Osteoblast (primary cell): Measurements from ENCODE around the gene NKX2-2. TPM values are rescaled to one million over a fixed set of nuclear protein-coding genes. Genes with fewer than 3 reads are reported as not detected.

Experiments
- DNase-seq: peaks from one replicate; pipeline ENCODE4 v3.0.0; 2011; ENCODE audit warnings: low spot score, mixed read lengths; ENCODE audit not compliant: insufficient read length; ENCODE audit errors: missing footprints
- H2AFZ ChIP-seq: 2 replicates; pipeline ENCODE4 v1.6.0; 2011; ENCODE audit warnings: mild to moderate bottlenecking, low read length
- H3K27ac ChIP-seq: 2 replicates; pipeline ENCODE4 v1.5.1; 2011; ENCODE audit warnings: mild to moderate bottlenecking, low read depth, low read length, moderate library complexity
- H3K27me3 ChIP-seq: 2 replicates; pipeline ENCODE4 v1.6.0; 2012; ENCODE audit warnings: mild to moderate bottlenecking, control low read depth, inconsistent platforms, low read length, moderate library complexity; ENCODE audit not compliant: insufficient read depth
- H3K36me3 ChIP-seq: 2 replicates; pipeline ENCODE4 v1.5.1; 2011; ENCODE audit warnings: mild to moderate bottlenecking, low read length, control low read depth, moderate library complexity; ENCODE audit not compliant: insufficient read depth
- H3K4me1 ChIP-seq: 2 replicates; pipeline ENCODE4 v1.5.1; 2011; ENCODE audit warnings: mild to moderate bottlenecking, low read length, control low read depth, moderate library complexity; ENCODE audit not compliant: insufficient read depth
- H3K4me2 ChIP-seq: 2 replicates; pipeline ENCODE4 v1.6.0; 2011; ENCODE audit warnings: mild to moderate bottlenecking, low read length; ENCODE audit not compliant: insufficient read depth
- H3K4me3 ChIP-seq: fragments of 200-600 bp; sonication (generic); 3 replicates; pipeline ENCODE4 v1.5.1; 2012; ENCODE audit warnings: mild to moderate bottlenecking, low read length, inconsistent platforms; ENCODE audit not compliant: insufficient read depth
- H3K79me2 ChIP-seq: 2 replicates; pipeline ENCODE4 v1.6.0; 2012; ENCODE audit warnings: mild to moderate bottlenecking, low read length, control low read depth, inconsistent platforms; ENCODE audit not compliant: insufficient read depth
- H3K9me3 ChIP-seq: 2 replicates; pipeline ENCODE4 v1.5.1; 2011; ENCODE audit warnings: low read depth, low read length, control low read depth
- H4K20me1 ChIP-seq: 2 replicates; pipeline ENCODE4 v1.6.0; 2012; ENCODE audit warnings: mild to moderate bottlenecking, low read length, control low read depth; ENCODE audit not compliant: insufficient read depth
- CTCF ChIP-seq: IDR thresholded peaks from 2 replicates; pipeline ENCODE4 v1.5.1; 2011; ENCODE audit warnings: mild to moderate bottlenecking, low read depth, low read length, moderate library complexity; ENCODE audit errors: extremely low read depth
- total RNA-seq: library from RNA; depleted of rRNA; stranded (reverse); fragments of >200 nt; gene quantifications from 2 replicates; pipeline ENCODE4 v1.2.3, GENCODE V29; 2012

NKX2-2 gene
- total RNA-seq, 1 donor = under 0.01 TPM

GRCh38 chr20:21550587-21550986 lies 36.7 kb upstream of the NKX2-2 start:
- Histone ChIP-seq H3K27ac (no peak overlapping the region), H4K20me1 (no peaks in the 10 kb centered on the region), H3K9me3 (no peaks in the 10 kb centered on the region), H3K36me3 (no peaks in the 10 kb centered on the region), H3K4me3 (no peak overlapping the region), H3K4me2 (no peak overlapping the region), H3K27me3 (no peaks in the 10 kb centered on the region), H3K79me2 (no peaks in the 10 kb centered on the region), H2AFZ (no peak overlapping the region), H3K4me1 (no peaks in the 10 kb centered on the region)
- DNase-seq = no peak
- no peak for TF ChIP-seq CTCF

GRCh38 chr20:21548390-21549035 lies 34.6 kb upstream of the NKX2-2 start:
- no peak overlapping the region for H3K4me3 ChIP-seq
- H3K4me1 ChIP-seq = no peaks in the 10 kb centered on the region
- no peaks in the 10 kb centered on the region for H3K9me3 ChIP-seq
- H3K4me2 ChIP-seq = no peak overlapping the region
- H3K27me3 ChIP-seq = no peaks in the 10 kb centered on the region
- no peak for DNase-seq
- TF ChIP-seq CTCF = no peak
- H3K27ac ChIP-seq = no peak overlapping the region
- H2AFZ ChIP-seq = no peak overlapping the region
- H3K79me2 ChIP-seq = no peaks in the 10 kb centered on the region
- no peaks in the 10 kb centered on the region for H3K36me3 ChIP-seq
- no peaks in the 10 kb centered on the region for H4K20me1 ChIP-seq

- Histone ChIP-seq H3K79me2 (no peaks in the 10 kb centered on the region), H3K9me3 (no peaks in the 10 kb centered on the region), H3K4me2 (no peak overlapping the region), H3K27me3 (no peaks in the 10 kb centered on the region), H3K27ac (no peak overlapping the region), H4K20me1 (no peaks in the 10 kb centered on the region), H3K36me3 (no peaks in the 10 kb centered on the region), H3K4me1 (no peaks in the 10 kb centered on the region), H2AFZ (no peak overlapping the region), H3K4me3 (no peak overlapping the region)
- no peak for TF ChIP-seq CTCF
- no peak for DNase-seq
Observed at GRCh38 chr20:21546355-21546754, 32.5 kb upstream of the NKX2-2 start.

GRCh38 chr20:21539512-21539911 lies 25.6 kb upstream of the NKX2-2 start:
- H3K4me1 ChIP-seq = no peaks in the 10 kb centered on the region
- TF ChIP-seq CTCF = no peak
- no peak for DNase-seq
- H3K36me3 ChIP-seq = no peaks in the 10 kb centered on the region
- no peak overlapping the region for H3K4me3 ChIP-seq
- no peaks in the 10 kb centered on the region for H3K9me3 ChIP-seq
- H3K27me3 ChIP-seq = no peaks in the 10 kb centered on the region
- no peak overlapping the region for H2AFZ ChIP-seq
- H4K20me1 ChIP-seq = no peaks in the 10 kb centered on the region
- H3K4me2 ChIP-seq = no peak overlapping the region
- H3K27ac ChIP-seq = no peak overlapping the region
- H3K79me2 ChIP-seq = no peaks in the 10 kb centered on the region
